PFSK-1 (cell line): Measurements from ENCODE around the gene INPP5A.

Source experiments
- FOXP2 ChIP-seq: optimal IDR thresholded peaks from 2 replicates; pipeline ENCODE3; 2011; ENCODE audit warnings: borderline replicate concordance, control low read depth, inconsistent platforms; ENCODE audit not compliant: insufficient read depth; ENCODE audit errors: extremely low read length, extremely low read depth
- POLR2AphosphoS5 ChIP-seq: IDR thresholded peaks from 2 replicates; pipeline ENCODE4 v1.6.1; 2012; ENCODE audit warnings: low read depth, mild to moderate bottlenecking, control low read depth, low read length, moderate library complexity
- REST ChIP-seq, 2 experiments: IDR thresholded peaks; 2 replicates each; pipeline versions ENCODE4 v1.6.1 to v1.8.0; 2011 to 2012; ENCODE audit warnings: low read depth in 2 of 2, low read length in 2 of 2, control low read depth in 1 of 2, inconsistent platforms in 1 of 2, mild to moderate bottlenecking in 1 of 2, moderate library complexity in 1 of 2; ENCODE audit not compliant: insufficient read depth in 1 of 2
- TAF1 ChIP-seq: IDR thresholded peaks from 2 replicates; pipeline ENCODE4 v1.6.1; 2012; ENCODE audit warnings: low read length, control low read depth, borderline replicate concordance; ENCODE audit not compliant: insufficient read depth

DNA sequence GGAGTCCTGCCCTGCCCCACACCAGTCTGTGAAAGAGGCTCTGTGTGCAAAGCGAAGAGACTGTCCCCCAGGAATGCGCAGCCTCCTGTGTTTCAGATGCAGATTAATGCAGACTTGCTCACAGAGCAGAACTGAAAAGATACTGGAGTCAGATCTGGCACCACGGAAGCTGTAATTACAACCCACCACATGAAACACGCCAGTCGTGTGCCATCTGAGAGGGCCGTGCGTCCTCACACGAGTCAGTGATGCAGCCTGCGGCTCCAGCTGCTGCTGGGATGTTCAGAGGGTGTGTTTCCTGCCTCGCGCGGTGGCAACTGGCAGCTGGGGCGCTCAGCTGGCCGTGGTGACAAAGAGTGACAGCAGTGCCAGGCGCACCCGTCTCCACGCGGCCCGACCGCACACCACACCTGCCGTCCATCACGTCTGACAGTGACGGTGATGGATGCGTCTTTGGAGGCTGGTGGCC is 198.4 kb downstream of the INPP5A start:
- TF ChIP-seq TAF1 (no peak), FOXP2 (no peak), POLR2AphosphoS5 (no peak), REST (IDR thresholded peaks at IDR 0.05; ENCODE audit: insufficient read depth in 1 of 2, low read depth in 2 of 2, low read length in 2 of 2) (no peak)
